Ascending aorta (tissue), 2 donors: ENCODE results near the gene ELOVL5. TPM values are rescaled to one million over a fixed set of nuclear protein-coding genes. Genes with fewer than 3 reads are reported as not detected.

Experiments used
- DNase-seq, 2 donors: peaks; one replicate each; pipeline ENCODE4 v3.0.0-alpha.2; 2019; ENCODE audit warnings: low spot score in 2 of 2
- H3K27ac ChIP-seq, 2 donors: fragments of 200-600 bp; sonication (generic); one replicate each; pipeline ENCODE4 v1.5.1; 2016 to 2017; ENCODE audit warnings: mild to moderate bottlenecking in 1 of 2
- H3K27me3 ChIP-seq: fragments of 200-600 bp; sonication (generic); one replicate; pipeline ENCODE4 v1.5.1; 2017
- H3K36me3 ChIP-seq, 2 donors: fragments of 200-600 bp; sonication (generic); one replicate each; pipeline ENCODE4 v1.5.1; 2016
- H3K4me1 ChIP-seq, 2 donors: fragments of 200-600 bp; sonication (generic); one replicate each; pipeline ENCODE4 v1.5.1; 2016 to 2017; ENCODE audit warnings: mild to moderate bottlenecking in 1 of 2
- H3K4me3 ChIP-seq, 2 donors: fragments of 200-600 bp; sonication (generic); one replicate each; pipeline ENCODE4 v1.5.1; 2016 to 2017; ENCODE audit warnings: mild to moderate bottlenecking in 1 of 2
- H3K9me3 ChIP-seq, 2 donors: fragments of 200-600 bp; sonication (generic); one replicate each; pipeline ENCODE4 v1.5.1; 2016
- intact Hi-C: fragments of 100-400 bp; cut with DNase I; formaldehyde crosslinking; loops from one replicate; pipeline ENCODE4 v1.15.1; 2023
- total RNA-seq: library from RNA; depleted of rRNA; stranded (reverse); fragments of >200 nt; gene quantifications from one replicate; pipeline ENCODE4 v1.1.0, GENCODE V29; 2016
- TF ChIP-seq, protein P1 (sequence below), 3 experiments: fragments of 200-600 bp in 2 of 3; fragments of 450-650 bp in 1 of 3; sonication (generic) in 2 of 3; IDR thresholded peaks; one replicate each; pipeline ENCODE4 v1.5.1; 2016 to 2019; ENCODE audit warnings: antibody characterized with exemption in 3 of 3, mild to moderate bottlenecking in 1 of 3, moderate library complexity in 1 of 3

Gene ELOVL5
- total RNA-seq, 1 donor from 2014 or later = 53.7 TPM

- no peaks in the 10 kb centered on the region for H3K4me1 ChIP-seq
- no peak overlapping the region for H3K4me3 ChIP-seq
- intact Hi-C loops = no loop called here
Measured at GRCh38 chr6:53335224-53335994, 13.3 kb downstream of the ELOVL5 start.

GRCh38 chr6:53333439-53334408 lies 15.0 kb downstream of the ELOVL5 start:
- H3K4me3 ChIP-seq = no peak overlapping the region
- TF ChIP-seq, protein P1, sequence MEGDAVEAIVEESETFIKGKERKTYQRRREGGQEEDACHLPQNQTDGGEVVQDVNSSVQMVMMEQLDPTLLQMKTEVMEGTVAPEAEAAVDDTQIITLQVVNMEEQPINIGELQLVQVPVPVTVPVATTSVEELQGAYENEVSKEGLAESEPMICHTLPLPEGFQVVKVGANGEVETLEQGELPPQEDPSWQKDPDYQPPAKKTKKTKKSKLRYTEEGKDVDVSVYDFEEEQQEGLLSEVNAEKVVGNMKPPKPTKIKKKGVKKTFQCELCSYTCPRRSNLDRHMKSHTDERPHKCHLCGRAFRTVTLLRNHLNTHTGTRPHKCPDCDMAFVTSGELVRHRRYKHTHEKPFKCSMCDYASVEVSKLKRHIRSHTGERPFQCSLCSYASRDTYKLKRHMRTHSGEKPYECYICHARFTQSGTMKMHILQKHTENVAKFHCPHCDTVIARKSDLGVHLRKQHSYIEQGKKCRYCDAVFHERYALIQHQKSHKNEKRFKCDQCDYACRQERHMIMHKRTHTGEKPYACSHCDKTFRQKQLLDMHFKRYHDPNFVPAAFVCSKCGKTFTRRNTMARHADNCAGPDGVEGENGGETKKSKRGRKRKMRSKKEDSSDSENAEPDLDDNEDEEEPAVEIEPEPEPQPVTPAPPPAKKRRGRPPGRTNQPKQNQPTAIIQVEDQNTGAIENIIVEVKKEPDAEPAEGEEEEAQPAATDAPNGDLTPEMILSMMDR (IDR thresholded peaks at IDR 0.05) = no peak
- no peaks in the 10 kb centered on the region for H3K27me3 ChIP-seq
- no peak overlapping the region for H3K27ac ChIP-seq
- peaks cover 0 to 2% of the 10 kb centered on the region in 2 donors for H3K4me1 ChIP-seq
- H3K36me3 ChIP-seq = peaks cover 0 to 4% of the 10 kb centered on the region in 2 donors
- intact Hi-C loops = no loop called here
- no peak for DNase-seq
- H3K9me3 ChIP-seq = no peaks in the 10 kb centered on the region

More at GRCh38 chr6:53335224-53335994, 13.3 kb downstream of the ELOVL5 start:
- no peak for DNase-seq
- Histone ChIP-seq H3K36me3 (peaks cover 0 to 4% of the 10 kb centered on the region in 2 donors), H3K27ac (no peak overlapping the region), H3K27me3 (no peaks in the 10 kb centered on the region), H3K9me3 (no peaks in the 10 kb centered on the region)
- TF ChIP-seq, protein P1 (IDR thresholded peaks at IDR 0.05) = no peak

- DNase-seq = no peak
- H3K4me1 ChIP-seq = peaks cover 2 to 22% of the 10 kb centered on the region in 2 donors
Measured at GRCh38 chr6:53331678-53332077, 17.1 kb downstream of the ELOVL5 start.

GRCh38 chr6:53330137-53330536 lies 18.6 kb downstream of the ELOVL5 start:
- intact Hi-C loops = no loop called here

More at GRCh38 chr6:53331678-53332077, 17.1 kb downstream of the ELOVL5 start:
- Histone ChIP-seq H3K36me3 (no peaks in the 10 kb centered on the region), H3K27ac (no peak overlapping the region), H3K27me3 (no peaks in the 10 kb centered on the region), H3K9me3 (no peaks in the 10 kb centered on the region), H3K4me3 (no peak overlapping the region)
- intact Hi-C loops = no loop called here
- TF ChIP-seq, protein P1 (IDR thresholded peaks at IDR 0.05) = no peak

DNA sequence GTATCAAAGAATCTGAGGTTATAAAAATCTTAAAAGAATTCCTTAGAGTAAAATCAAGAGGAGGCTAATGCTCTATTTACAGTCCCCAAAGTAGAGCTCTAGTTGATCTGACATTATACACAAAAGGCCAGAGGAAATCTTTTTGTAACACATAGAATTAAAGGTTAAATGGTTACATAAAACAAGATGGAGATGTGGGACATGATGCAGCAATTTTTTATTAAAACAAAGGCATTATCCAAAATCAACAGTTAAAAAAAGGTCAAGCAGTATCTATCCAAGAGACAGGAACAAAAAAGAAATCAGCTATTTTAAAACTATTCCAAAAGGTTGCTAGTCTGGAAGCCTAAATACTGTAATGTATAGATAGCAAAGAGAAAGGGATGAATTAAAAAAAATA lies 20.4 kb downstream of the ELOVL5 start:
- H3K27ac ChIP-seq = peak overlapping the region in 1 of 2 donors; percentile 38
- H3K36me3 ChIP-seq = no peaks in the 10 kb centered on the region
- H3K4me1 ChIP-seq = peaks cover 6 to 28% of the 10 kb centered on the region in 2 donors
- no peak for DNase-seq
- TF ChIP-seq, protein P1 (IDR thresholded peaks at IDR 0.05) = no peak
- H3K4me3 ChIP-seq = no peak overlapping the region
- no peaks in the 10 kb centered on the region for H3K9me3 ChIP-seq
- intact Hi-C loops = loop anchor here (10.0 kb wide), 1 partner anchor 154 kb away; no protein-coding TSS in a partner anchor
- no peaks in the 10 kb centered on the region for H3K27me3 ChIP-seq

More at GRCh38 chr6:53330137-53330536, 18.6 kb downstream of the ELOVL5 start:
- no peak overlapping the region for H3K27ac ChIP-seq
- H3K4me1 ChIP-seq = peaks cover 6 to 28% of the 10 kb centered on the region in 2 donors
- H3K36me3 ChIP-seq = no peaks in the 10 kb centered on the region
- no peaks in the 10 kb centered on the region for H3K27me3 ChIP-seq
- no peak for DNase-seq
- H3K4me3 ChIP-seq = no peak overlapping the region
- H3K9me3 ChIP-seq = no peaks in the 10 kb centered on the region
- TF ChIP-seq, protein P1 (IDR thresholded peaks at IDR 0.05) = no peak
